MM.1S (cell line): Measurements from ENCODE around the gene MMAB.

ENCODE experiments used
- EZH2phosphoT487 ChIP-seq: fragments of 300-600 bp; sonication (generic); IDR thresholded peaks from 2 replicates; pipeline ENCODE4 v1.6.1; 2018; ENCODE audit warnings: antibody characterized with exemption, low read length
- TF ChIP-seq, protein P1 (sequence below): fragments of 300-600 bp; sonication (generic); IDR thresholded peaks from 2 replicates; pipeline ENCODE4 v1.5.1; 2016; ENCODE audit warnings: antibody characterized with exemption, low read length, mixed read lengths

DNA sequence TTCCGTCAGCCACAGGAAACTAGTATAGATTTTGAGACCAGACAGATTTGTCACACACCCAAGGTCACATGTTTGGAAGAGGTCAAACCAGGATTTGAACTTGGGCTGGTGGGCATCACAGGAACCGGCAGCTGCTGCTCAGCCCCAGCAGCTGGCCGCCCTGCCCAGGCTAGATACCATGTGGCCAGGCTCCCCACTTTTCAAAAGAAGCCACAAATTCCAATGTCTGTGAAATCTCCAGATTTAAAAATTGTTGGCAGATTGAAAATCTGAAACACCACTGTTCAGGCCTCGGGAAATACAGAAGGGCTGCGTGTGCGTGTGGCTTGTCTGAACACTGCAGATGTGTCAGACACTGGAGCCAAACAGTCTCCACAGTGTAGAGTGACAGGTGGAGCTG is 30.4 kb downstream of the MMAB start:
- TF ChIP-seq, protein P1, sequence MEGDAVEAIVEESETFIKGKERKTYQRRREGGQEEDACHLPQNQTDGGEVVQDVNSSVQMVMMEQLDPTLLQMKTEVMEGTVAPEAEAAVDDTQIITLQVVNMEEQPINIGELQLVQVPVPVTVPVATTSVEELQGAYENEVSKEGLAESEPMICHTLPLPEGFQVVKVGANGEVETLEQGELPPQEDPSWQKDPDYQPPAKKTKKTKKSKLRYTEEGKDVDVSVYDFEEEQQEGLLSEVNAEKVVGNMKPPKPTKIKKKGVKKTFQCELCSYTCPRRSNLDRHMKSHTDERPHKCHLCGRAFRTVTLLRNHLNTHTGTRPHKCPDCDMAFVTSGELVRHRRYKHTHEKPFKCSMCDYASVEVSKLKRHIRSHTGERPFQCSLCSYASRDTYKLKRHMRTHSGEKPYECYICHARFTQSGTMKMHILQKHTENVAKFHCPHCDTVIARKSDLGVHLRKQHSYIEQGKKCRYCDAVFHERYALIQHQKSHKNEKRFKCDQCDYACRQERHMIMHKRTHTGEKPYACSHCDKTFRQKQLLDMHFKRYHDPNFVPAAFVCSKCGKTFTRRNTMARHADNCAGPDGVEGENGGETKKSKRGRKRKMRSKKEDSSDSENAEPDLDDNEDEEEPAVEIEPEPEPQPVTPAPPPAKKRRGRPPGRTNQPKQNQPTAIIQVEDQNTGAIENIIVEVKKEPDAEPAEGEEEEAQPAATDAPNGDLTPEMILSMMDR, result no peak
- TF ChIP-seq EZH2phosphoT487, result no peak
